NB4 (cell line): ENCODE measurements around the gene SPRR5.

Source experiments
- DNase-seq: peaks from one replicate; pipeline ENCODE4 v3.0.0; 2010; ENCODE audit warnings: low read depth
- H3K4me3 ChIP-seq: one replicate; pipeline ENCODE4 v1.5.1; 2011; ENCODE audit warnings: mild to moderate bottlenecking, low read depth, low read length, moderate library complexity
- MYC ChIP-seq: IDR thresholded peaks from 2 replicates; pipeline ENCODE4 v1.6.1; 2011; ENCODE audit warnings: low read depth, low read length
- POLR2A ChIP-seq: IDR thresholded peaks from 2 replicates; pipeline ENCODE4 v1.6.1; 2011; ENCODE audit warnings: mild to moderate bottlenecking; ENCODE audit not compliant: insufficient read length; ENCODE audit errors: extremely low read depth
- TF ChIP-seq, protein P1 (sequence below): IDR thresholded peaks from 2 replicates; pipeline ENCODE4 v1.6.1; 2011; ENCODE audit warnings: low read depth, low read length
- TF ChIP-seq, protein P2 (sequence below): IDR thresholded peaks from one replicate; pipeline ENCODE4 v1.5.1; 2012; ENCODE audit warnings: low read depth, low read length

Gene SPRR5

DNA sequence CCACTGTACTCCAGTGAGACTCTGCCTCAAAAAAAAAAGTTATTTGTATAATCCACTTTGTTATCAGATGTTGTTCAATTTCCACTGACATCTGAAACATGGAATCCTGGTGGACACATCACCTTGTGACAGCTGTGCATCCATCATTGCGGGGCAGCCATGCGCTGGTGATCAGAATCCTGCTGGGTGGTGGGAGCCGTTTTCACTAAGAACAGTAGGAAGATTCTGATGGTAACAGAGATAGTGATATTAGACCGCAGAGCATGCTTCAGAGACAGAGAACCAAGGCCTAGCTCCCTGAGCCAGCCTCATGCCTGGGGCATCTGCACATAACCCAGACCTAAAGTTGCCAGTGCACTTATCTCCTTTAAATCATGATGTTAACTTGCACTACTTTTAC lies 51.5 kb downstream of the SPRR5 start:
- TF ChIP-seq, protein P1, sequence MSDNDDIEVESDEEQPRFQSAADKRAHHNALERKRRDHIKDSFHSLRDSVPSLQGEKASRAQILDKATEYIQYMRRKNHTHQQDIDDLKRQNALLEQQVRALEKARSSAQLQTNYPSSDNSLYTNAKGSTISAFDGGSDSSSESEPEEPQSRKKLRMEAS = no peak
- TF ChIP-seq, protein P2, sequence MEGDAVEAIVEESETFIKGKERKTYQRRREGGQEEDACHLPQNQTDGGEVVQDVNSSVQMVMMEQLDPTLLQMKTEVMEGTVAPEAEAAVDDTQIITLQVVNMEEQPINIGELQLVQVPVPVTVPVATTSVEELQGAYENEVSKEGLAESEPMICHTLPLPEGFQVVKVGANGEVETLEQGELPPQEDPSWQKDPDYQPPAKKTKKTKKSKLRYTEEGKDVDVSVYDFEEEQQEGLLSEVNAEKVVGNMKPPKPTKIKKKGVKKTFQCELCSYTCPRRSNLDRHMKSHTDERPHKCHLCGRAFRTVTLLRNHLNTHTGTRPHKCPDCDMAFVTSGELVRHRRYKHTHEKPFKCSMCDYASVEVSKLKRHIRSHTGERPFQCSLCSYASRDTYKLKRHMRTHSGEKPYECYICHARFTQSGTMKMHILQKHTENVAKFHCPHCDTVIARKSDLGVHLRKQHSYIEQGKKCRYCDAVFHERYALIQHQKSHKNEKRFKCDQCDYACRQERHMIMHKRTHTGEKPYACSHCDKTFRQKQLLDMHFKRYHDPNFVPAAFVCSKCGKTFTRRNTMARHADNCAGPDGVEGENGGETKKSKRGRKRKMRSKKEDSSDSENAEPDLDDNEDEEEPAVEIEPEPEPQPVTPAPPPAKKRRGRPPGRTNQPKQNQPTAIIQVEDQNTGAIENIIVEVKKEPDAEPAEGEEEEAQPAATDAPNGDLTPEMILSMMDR = no peak
- TF ChIP-seq POLR2A = no peak
- no peak for TF ChIP-seq MYC
- DNase-seq = no peak
- H3K4me3 ChIP-seq = no peak overlapping the region
